Neural cell (in vitro differentiated cells): ENCODE data around the gene GET3. TPM values are rescaled to one million over a fixed set of nuclear protein-coding genes. Genes with fewer than 3 reads are reported as not detected.

ENCODE experiments used
- H2AFZ ChIP-seq: fragments of 200-600, 300-800 bp; sonication (generic), shearing (Covaris generic); 2 replicates; pipeline ENCODE4 v1.6.0; 2014; ENCODE audit warnings: low read depth, mild to moderate bottlenecking, antibody characterized with exemption, low read length, moderate library complexity
- H3F3A ChIP-seq: fragments of 200-600 bp; shearing (Covaris generic); 2 replicates; pipeline ENCODE4 v1.6.1; 2016; ENCODE audit warnings: mild to moderate bottlenecking, moderate library complexity, mixed read lengths, antibody characterized with exemption, low read length; ENCODE audit not compliant: insufficient read depth, poor library complexity, severe bottlenecking
- H3K27ac ChIP-seq: fragments of 200-600, 300-800 bp; sonication (generic), shearing (Covaris generic); 2 replicates; pipeline ENCODE4 v1.5.1; 2014; ENCODE audit warnings: mild to moderate bottlenecking, low read length, moderate library complexity
- H3K27me3 ChIP-seq: fragments of 300-800, 200-600 bp; sonication (generic), shearing (Covaris generic); 2 replicates; pipeline ENCODE4 v1.6.0; 2014; ENCODE audit warnings: mild to moderate bottlenecking, low read depth, low read length, moderate library complexity; ENCODE audit not compliant: insufficient read depth
- H3K36me3 ChIP-seq: fragments of 300-800, 200-600 bp; sonication (generic), shearing (Covaris generic); 2 replicates; pipeline ENCODE4 v1.5.1; 2014; ENCODE audit warnings: mild to moderate bottlenecking, antibody characterized with exemption, low read length, moderate library complexity; ENCODE audit not compliant: insufficient read depth
- H3K4me2 ChIP-seq: fragments of 300-800, 200-600 bp; sonication (generic), shearing (Covaris generic); 2 replicates; pipeline ENCODE4 v1.6.0; 2014; ENCODE audit warnings: mild to moderate bottlenecking, low read length
- H3K4me3 ChIP-seq: fragments of 300-800, 200-600 bp; sonication (generic), shearing (Covaris generic); 2 replicates; pipeline ENCODE4 v1.5.1; 2014; ENCODE audit warnings: mild to moderate bottlenecking, low read length, moderate library complexity
- H3K79me2 ChIP-seq: fragments of 200-600 bp; shearing (Covaris generic); replicated peaks from 2 replicates; pipeline ENCODE4 v1.6.0; 2014; ENCODE audit warnings: mild to moderate bottlenecking, low read length, moderate library complexity; ENCODE audit not compliant: insufficient read depth
- H3K9ac ChIP-seq: fragments of 300-800, 200-600 bp; sonication (generic), shearing (Covaris generic); 2 replicates; pipeline ENCODE4 v1.6.1; 2016; ENCODE audit warnings: mild to moderate bottlenecking, low read length, mixed read lengths
- H3K9me2 ChIP-seq: fragments of 200-600 bp; shearing (Covaris generic); 2 replicates; pipeline ENCODE4 v1.6.1; 2016; ENCODE audit warnings: mild to moderate bottlenecking, low read length, mixed read lengths; ENCODE audit not compliant: insufficient read depth
- H3K9me3 ChIP-seq: fragments of 200-600, 300-800 bp; sonication (generic), shearing (Covaris generic); 2 replicates; pipeline ENCODE4 v1.6.1; 2016; ENCODE audit warnings: mild to moderate bottlenecking, mixed run types, low read length, moderate library complexity, mixed read lengths
- H4K20me1 ChIP-seq: fragments of 200-600 bp; shearing (Covaris generic); 2 replicates; pipeline ENCODE4 v1.6.1; 2016; ENCODE audit warnings: mild to moderate bottlenecking, mixed run types; ENCODE audit not compliant: insufficient read depth
- EP300 ChIP-seq: fragments of 450-650 bp; conservative IDR thresholded peaks from 2 replicates; pipeline ENCODE4 v1.6.1; 2014; ENCODE audit warnings: antibody characterized with exemption, mild to moderate bottlenecking, moderate library complexity; ENCODE audit not compliant: poor library complexity, severe bottlenecking
- EZH2 ChIP-seq: fragments of 200-600, 300-800 bp; shearing (Covaris generic), sonication (generic); IDR thresholded peaks from 2 replicates; pipeline ENCODE4 v1.6.1; 2014; ENCODE audit warnings: antibody characterized with exemption, low read length, borderline replicate concordance, mild to moderate bottlenecking; ENCODE audit not compliant: insufficient read depth, poor library complexity, severe bottlenecking
- MXI1 ChIP-seq: fragments of 450-650 bp; conservative IDR thresholded peaks from 2 replicates; pipeline ENCODE4 v1.6.1; 2014; ENCODE audit warnings: antibody characterized with exemption, mild to moderate bottlenecking; ENCODE audit not compliant: poor library complexity, severe bottlenecking
- POLR2AphosphoS5 ChIP-seq: IDR thresholded peaks from 2 replicates; pipeline ENCODE4 v1.6.1; 2012
- RAD21 ChIP-seq: fragments of 450-650 bp; conservative IDR thresholded peaks from 2 replicates; pipeline ENCODE4 v1.6.1; 2014; ENCODE audit warnings: antibody characterized with exemption, mild to moderate bottlenecking, moderate library complexity
- SMC3 ChIP-seq: fragments of 450-650 bp; conservative IDR thresholded peaks from 2 replicates; pipeline ENCODE4 v1.6.1; 2014; ENCODE audit warnings: antibody characterized with exemption, mild to moderate bottlenecking, moderate library complexity; ENCODE audit not compliant: poor library complexity
- TAF1 ChIP-seq: IDR thresholded peaks from 2 replicates; pipeline ENCODE4 v1.6.1; 2012; ENCODE audit warnings: low read depth
- polyA plus RNA-seq: library from polyadenylated mRNA; depleted of rRNA; stranded (reverse); fragments of >200 nt; gene quantifications from 2 replicates; pipeline ENCODE4 v1.2.3, GENCODE V29; 2014
- TF ChIP-seq, protein P1 (sequence below): fragments of 450-650 bp; IDR thresholded peaks from 2 replicates; pipeline ENCODE4 v1.5.1; 2014; ENCODE audit warnings: antibody characterized with exemption, mild to moderate bottlenecking, moderate library complexity; ENCODE audit not compliant: poor library complexity, severe bottlenecking
- TF ChIP-seq, protein P2 (sequence below): IDR thresholded peaks from 2 replicates; pipeline ENCODE4 v1.6.1; 2012; ENCODE audit warnings: borderline replicate concordance

The GET3 gene
- polyA plus RNA-seq, 1 donor from 2014 or later: 89.6 TPM

DNA sequence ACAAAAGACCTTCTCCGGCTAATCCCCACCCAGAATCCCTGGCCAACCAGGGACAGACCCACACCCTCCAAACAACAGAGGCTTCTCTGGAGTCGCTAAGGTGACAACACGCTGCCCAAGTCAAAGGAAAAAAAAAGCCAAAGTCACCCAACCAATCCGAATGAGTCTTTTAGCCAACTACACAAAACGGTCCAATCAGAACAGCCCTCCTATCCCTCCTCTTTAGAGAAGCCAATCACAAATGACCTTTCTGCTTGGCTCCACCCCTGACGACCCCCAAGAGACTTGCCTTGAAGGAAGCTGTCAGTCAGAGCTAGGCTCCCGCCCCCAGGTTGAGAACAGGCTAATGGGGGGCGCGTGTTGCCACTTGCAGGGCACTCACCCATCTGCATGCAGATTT is 34.3 kb upstream of the GET3 start:
- Histone ChIP-seq H4K20me1 (no peaks in the 10 kb centered on the region), H3K27ac (no peak overlapping the region), H3F3A (no peaks in the 10 kb centered on the region), H3K4me2 (no peak overlapping the region), H3K79me2 (no peaks in the 10 kb centered on the region), H3K36me3 (no peaks in the 10 kb centered on the region), H3K4me3 (no peak overlapping the region), H3K9me3 (no peaks in the 10 kb centered on the region), H2AFZ (no peak overlapping the region), H3K9me2 (no peaks in the 10 kb centered on the region), H3K9ac (no peak overlapping the region), H3K27me3 (no peaks in the 10 kb centered on the region)
- TF ChIP-seq MXI1: no peak
- TF ChIP-seq, protein P1, sequence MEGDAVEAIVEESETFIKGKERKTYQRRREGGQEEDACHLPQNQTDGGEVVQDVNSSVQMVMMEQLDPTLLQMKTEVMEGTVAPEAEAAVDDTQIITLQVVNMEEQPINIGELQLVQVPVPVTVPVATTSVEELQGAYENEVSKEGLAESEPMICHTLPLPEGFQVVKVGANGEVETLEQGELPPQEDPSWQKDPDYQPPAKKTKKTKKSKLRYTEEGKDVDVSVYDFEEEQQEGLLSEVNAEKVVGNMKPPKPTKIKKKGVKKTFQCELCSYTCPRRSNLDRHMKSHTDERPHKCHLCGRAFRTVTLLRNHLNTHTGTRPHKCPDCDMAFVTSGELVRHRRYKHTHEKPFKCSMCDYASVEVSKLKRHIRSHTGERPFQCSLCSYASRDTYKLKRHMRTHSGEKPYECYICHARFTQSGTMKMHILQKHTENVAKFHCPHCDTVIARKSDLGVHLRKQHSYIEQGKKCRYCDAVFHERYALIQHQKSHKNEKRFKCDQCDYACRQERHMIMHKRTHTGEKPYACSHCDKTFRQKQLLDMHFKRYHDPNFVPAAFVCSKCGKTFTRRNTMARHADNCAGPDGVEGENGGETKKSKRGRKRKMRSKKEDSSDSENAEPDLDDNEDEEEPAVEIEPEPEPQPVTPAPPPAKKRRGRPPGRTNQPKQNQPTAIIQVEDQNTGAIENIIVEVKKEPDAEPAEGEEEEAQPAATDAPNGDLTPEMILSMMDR: no peak
- TF ChIP-seq TAF1: no peak
- TF ChIP-seq SMC3: no peak
- TF ChIP-seq EZH2: no peak
- TF ChIP-seq RAD21: no peak
- TF ChIP-seq, protein P2, sequence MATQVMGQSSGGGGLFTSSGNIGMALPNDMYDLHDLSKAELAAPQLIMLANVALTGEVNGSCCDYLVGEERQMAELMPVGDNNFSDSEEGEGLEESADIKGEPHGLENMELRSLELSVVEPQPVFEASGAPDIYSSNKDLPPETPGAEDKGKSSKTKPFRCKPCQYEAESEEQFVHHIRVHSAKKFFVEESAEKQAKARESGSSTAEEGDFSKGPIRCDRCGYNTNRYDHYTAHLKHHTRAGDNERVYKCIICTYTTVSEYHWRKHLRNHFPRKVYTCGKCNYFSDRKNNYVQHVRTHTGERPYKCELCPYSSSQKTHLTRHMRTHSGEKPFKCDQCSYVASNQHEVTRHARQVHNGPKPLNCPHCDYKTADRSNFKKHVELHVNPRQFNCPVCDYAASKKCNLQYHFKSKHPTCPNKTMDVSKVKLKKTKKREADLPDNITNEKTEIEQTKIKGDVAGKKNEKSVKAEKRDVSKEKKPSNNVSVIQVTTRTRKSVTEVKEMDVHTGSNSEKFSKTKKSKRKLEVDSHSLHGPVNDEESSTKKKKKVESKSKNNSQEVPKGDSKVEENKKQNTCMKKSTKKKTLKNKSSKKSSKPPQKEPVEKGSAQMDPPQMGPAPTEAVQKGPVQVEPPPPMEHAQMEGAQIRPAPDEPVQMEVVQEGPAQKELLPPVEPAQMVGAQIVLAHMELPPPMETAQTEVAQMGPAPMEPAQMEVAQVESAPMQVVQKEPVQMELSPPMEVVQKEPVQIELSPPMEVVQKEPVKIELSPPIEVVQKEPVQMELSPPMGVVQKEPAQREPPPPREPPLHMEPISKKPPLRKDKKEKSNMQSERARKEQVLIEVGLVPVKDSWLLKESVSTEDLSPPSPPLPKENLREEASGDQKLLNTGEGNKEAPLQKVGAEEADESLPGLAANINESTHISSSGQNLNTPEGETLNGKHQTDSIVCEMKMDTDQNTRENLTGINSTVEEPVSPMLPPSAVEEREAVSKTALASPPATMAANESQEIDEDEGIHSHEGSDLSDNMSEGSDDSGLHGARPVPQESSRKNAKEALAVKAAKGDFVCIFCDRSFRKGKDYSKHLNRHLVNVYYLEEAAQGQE: no peak
- no peak for TF ChIP-seq EP300
- no peak for TF ChIP-seq POLR2AphosphoS5

DNA sequence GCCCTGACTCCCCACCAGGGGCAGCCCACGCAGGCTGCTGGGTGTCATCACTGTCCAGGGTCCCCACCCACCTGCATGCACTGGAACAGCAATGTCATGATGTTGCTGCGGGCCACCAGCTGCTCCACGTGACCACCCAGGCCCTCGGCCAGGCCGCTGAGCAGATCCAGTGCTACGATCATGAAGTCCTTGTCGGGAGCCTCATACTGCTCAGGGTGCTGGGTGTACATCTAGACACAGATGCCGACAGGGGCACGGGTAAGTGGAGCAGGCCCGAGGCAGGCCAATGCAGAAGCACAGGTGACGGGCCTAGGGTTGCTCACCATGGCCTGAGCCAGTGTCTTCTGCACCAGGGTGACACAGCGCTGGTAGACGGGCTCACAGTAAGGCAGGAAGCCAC is 32.1 kb upstream of the GET3 start:
- H2AFZ ChIP-seq: no peak overlapping the region
- no peak overlapping the region for H3K4me2 ChIP-seq
- no peak overlapping the region for H3K27ac ChIP-seq
- no peak overlapping the region for H3K4me3 ChIP-seq
- no peaks in the 10 kb centered on the region for H3K79me2 ChIP-seq
- no peak for TF ChIP-seq EZH2
- no peak for TF ChIP-seq TAF1
- H3K27me3 ChIP-seq: no peaks in the 10 kb centered on the region
- H3K9me2 ChIP-seq: no peaks in the 10 kb centered on the region
- no peaks in the 10 kb centered on the region for H4K20me1 ChIP-seq
- no peaks in the 10 kb centered on the region for H3F3A ChIP-seq
- no peaks in the 10 kb centered on the region for H3K36me3 ChIP-seq
- H3K9ac ChIP-seq: no peak overlapping the region
- H3K9me3 ChIP-seq: no peaks in the 10 kb centered on the region
